ENCODE data around the gene CEP104.

The CEP104 gene

DNA sequence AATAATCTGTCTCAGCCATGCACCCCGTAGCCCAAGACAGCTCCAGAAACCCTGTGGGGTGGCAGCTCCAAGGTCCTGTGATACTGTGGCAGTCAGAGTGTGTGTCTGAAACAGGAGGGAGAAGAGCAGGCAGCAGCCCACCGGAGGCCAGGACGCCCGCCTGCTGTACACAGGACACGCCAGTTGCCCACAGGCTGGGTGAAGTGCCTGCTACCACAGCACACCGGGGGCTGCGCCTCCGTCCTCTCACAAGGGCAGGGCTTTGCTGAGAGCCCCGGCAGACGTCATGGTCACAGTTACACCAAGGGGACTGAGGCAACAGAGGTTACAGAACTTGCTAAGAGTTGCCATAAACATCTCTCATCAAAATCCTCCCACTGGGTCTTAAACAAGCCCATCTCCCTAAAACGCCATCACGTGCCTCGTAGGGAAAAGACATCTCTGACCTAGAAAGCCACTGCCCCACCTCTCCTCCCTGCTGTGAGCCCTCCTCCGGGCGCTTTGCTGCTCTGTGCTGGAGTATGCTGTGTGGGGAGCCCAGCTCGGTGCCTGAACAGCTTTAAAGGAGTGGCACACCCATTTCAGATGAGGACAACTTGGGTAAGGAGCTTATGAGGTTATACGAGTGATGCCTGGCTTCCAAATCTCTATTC is 37.7 kb upstream of the CEP104 start:
- DNase-seq (ENCODE audit: low spot score) = no peak

DNA sequence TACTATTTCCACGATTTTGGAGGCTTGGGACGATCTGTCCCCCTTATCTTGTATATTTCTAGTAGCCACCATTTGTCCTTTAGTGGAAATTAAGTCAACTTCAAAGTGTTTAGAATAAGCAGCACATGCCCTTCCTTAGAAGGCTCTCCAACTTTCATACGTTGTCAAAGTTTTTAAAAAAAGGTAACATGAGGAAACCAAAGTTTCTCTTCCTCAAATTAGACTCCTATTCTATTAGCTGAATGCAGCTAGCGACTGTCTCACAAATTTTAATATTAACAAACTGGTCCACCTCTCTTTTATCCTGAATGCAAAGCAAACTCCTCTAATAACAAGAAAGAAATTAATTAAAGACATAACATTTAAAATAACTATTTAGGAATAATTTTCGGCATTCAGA is 36.2 kb upstream of the CEP104 start:
- DNase-seq (ENCODE audit: low spot score) = no peak

DNA sequence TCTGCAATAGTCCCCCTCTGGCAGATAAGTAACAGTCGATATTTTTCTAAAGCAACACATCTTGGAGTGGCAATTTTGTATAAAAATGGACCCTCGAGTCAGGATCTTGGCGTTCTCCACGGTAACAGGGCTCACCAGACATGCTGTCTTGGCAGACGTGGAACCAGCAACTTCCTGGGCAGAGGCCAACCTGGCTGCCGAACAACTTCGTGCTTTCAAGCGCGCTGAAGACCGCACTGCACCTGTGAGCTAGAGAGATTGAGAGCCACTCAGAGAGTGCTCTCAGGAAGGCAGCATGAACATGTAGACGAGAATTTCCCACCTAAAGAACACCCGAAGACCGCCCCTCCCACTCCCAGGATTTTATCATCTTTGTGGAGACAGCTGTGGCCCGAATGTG is 35.7 kb upstream of the CEP104 start:
- no peak for DNase-seq (ENCODE audit: low spot score)

DNA sequence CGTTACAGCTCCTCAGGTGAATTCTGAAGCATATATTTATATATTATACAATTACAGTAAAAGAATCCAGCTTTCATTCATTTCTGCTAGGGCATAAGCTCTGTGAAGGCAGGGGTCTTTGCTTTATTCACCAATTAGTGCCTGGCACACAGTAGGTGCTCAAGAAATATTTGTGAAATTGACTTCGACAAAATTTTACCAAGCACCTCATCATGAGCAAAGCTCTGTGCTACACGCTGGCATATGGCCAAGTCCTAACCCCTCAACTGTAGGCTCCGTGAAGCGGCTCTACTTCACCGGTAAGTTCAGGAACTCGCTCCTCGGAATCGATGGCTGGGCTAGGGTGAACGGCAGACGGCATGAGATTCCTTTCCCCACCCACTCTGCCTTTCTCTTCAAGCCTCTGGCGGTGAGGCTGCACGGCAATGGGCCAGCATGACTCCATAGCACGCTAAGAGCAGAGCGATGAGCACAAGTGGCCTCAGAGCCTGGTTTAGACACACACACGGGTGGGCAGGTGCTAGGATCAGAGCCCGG is 34.4 kb upstream of the CEP104 start:
- DNase-seq (ENCODE audit: low spot score) = no peak

DNA sequence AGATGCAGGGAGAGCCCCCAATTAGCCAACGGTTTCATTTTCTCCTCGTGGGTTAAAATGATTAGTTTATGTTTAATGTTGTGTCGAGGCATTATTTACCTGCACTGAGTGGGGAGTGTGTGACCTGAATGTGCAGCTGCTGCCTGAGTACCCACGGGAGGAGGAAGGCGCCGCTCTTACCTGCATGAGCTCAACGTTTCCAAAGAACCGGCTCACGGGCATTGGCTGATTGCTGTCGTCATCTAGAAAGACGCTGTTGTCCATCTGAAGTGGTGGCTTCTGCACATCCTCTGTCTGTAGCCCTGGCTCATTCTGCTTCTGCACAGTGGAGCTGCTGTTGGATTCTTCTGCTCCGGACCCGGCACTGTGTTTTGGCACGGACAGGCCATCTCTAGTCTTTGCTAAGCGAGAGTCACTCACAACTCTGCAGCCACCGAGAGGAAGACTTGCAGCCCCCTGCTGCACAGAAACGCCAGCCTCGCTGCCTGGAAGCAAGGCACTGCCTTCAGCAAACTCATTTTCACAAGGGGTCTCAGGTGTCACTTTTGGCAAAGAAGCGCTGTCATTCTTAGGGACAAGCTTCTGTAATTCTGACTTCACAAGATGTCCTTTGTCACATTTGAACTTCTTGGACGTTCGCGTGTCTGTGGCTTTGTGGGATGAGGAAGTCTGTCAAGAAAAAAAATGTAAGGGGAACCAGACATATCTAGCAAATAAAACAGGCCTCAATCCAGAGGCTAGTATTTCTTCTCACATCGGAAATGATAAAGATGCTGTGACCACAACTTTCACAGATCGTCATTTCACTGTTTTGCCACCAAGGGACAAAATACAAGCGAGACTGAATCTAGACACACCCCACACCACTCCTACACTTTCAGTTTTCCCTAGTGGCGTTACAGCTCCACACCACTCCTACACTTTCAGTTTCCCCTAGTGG is 33.6 kb upstream of the CEP104 start:
- no peak for DNase-seq (ENCODE audit: low spot score)

DNA sequence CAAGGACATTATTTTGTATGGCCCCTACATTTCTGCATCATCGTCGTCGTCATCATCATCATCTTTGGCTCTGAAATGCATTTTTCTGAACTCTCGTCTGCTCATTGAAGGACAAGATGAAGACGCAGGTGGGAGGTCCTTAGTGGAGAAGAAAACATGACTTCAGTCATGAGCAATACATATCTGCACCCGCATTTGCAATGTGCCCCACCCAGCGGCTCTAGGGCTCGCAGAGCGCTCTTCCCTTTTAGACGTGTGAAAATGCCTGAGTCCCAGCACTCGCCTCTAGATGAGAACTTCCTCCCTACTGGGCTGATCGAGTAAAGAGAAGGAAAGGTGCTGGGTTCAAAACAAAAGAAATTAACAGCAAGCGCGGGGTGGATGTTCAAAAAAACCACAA is 32.9 kb upstream of the CEP104 start:
- no peak for DNase-seq (ENCODE audit: low spot score)

DNA sequence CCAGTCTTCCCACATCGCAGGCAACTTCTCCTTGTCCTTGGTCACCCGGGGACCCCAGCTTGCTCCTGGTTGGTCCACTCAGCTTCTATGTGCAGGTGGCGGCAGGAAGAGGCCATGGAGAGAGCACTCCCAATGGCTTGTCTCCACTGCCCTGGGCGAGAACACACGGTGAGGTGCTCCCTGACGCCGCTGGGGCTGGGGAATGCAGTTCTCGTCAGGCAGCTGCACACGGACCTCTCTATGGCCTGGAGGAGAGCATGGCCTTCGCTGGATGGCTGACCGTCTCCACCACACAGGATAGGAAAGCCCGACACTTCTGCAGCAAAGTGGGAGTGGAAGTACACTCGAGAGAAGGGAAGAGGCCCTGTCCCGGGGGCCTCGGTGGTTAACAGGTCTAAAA is 31.3 kb upstream of the CEP104 start:
- DNase-seq (ENCODE audit: low spot score) = no peak

DNA sequence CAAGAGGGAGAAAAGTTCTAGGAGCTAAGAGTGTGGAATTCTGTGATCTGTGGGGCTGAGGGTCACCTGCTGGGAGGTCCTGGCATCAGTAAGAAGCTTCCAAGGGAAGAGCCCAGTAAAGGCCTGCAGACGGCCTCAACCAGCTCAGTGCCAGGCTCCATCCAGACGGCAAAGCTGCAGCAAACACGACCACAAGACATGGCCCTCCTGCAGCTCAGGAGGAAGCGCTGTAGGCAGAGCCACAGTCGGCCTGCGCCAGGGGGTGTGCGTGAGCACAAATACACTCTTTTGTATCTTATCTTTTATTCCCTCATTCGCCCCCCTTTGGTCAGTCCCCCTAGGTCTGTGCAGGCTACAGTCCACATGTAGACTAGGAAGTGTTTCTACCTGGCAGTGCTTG is 29.7 kb upstream of the CEP104 start:
- DNase-seq (ENCODE audit: low spot score) = no peak

DNA sequence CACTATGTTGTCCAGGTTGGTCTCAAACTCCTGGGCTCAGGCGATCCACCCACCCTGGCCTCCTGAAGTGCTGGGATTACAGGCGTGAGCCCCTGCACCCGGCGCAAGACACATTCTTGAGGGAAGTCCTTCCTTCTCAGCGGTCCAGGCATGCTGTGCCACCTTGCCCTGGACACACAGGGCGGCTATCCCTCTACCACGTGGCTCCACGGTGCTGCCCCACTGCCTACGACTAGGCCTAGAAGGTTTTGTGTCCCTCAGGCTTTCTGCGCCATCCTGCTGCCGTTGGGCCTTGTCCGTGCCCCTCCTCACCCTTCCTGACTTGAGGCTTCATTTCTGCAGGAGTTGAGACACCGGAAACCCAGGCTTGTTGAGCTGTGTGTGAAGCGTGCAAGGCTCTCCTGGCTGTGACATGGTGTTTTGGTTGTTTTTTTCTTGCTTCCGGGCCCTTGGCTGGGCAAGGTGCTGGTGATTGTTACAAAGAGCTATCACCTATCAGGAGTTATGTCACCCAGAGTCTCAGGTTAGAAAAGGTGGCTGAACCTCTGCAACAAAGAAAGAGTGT is 29.2 kb upstream of the CEP104 start:
- DNase-seq (ENCODE audit: low spot score) = no peak

DNA sequence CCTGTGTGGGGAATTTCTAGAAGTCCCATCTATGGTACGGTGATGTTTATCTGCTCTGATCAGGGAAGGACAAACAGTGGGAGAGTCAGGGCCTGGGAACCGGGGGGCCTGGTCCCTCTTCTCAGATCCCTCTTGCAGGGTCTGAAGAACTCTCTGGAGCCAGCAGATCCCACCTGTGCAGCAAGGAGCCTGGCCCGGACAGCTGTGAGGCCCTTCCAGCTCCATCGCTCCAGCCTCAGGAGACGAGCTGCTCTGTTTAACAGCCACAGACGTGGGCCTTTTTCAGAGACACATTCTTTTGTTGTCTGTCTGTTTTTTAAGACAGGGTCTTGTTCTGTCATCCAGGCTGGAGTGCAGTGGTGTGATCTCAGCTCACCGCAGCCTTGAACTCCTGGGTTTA is 28.6 kb upstream of the CEP104 start:
- no peak for DNase-seq (ENCODE audit: low spot score)

DNA sequence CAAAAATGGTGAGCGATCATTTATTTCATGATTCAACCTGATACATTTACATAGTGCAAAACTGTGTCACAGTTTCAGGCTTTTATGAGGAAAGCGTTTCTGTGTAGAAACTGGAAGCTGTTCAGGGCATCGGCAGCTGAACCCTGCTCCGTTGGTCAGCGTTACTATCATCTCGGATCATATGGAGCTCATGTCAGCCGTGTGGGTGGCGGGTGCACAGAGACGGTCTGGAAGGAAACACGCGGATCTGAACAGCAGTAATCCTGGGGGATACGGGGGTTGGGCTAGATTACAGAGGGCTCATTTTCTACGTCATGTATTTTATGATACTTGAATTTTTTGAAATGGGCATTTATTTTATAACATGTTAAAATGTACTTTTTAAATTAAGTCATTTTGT is 28.0 kb upstream of the CEP104 start:
- DNase-seq (ENCODE audit: low spot score) = no peak

DNA sequence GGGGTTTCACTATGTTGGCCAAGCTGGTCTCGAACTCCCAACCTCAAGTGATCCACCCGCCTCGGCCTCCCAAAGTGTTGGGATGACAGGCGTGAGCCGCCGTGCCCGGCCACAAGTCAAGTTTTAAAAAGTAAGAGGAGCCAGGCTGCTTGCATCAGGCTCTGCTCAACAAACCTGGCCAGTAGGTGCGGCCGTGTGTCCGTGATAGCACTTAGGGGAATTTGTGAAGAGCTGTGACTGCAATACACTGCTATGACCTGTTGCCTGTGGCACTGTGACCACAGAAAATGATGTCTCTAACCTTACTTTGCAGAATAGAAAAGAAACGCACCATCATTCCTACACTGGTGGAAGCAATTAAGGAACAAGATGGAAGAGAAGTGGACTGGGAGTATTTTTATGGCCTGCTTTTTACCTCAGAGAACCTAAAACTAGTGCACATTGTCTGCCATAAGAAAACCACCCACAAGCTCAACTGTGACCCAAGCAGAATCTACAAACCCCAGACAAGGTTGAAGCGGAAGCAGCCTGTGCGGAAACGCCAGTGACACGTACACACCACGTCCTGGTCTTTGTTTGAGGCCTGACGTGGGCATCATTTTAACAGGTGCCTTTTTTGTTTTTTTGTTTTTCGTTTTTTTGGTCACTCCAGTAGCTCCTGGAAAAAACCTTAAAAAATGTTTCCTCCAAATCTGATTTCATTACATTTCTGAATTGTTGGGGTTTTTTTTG is 26.3 kb upstream of the CEP104 start:
- no peak for DNase-seq (ENCODE audit: low spot score)

DNA sequence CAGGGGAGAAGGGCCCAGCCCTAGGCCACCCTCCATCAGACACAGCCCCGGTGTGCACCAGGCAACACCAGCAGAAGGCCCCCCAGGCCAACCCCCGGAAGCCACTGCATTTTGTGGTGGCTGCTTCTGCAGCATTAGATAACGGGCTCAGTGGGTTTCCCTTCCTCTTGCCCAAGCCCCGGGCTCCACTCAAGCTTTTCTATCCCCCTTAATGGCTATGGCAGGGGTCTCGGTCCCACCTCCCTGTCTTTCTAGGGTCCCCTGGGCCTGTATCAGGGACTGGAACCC is 24.1 kb upstream of the CEP104 start:
- no peak for DNase-seq (ENCODE audit: low spot score)

DNA sequence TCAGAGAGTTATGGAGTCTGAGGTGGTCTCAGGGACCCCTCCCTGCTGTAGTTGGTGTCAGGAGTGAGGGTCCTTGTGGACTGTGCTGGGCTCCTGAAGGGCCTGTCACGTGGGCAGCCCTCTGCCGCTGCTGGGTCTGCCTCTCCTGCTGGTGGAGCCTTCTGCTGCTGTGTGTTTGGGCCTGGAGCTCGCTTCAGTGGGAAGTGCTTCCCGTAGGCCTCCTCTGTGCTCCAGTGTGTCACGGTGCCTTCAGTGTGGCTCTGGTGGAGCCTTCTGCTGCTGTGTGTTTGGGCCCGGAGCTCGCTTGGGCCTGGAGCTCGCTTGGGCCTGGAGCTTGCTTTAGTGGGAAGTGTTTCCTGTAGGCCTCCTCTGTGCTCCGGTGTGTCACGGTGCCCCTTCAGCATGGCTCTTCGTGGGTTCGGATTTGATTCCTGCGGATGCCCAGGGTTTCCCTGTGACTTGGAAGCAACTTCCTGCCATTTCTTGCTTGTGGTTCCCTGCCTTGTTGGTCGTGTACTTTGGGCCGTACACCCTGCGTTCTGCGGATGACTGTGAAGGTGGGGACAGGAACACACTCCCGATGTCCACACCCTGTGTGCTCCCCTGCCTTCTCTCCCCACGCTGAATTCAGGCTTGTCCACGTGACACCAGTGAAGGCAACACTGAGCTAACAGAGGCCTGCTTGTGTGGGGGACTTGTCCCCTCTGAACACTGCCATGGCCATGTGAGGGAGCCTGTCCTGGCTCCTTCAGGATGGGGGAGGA is 23.6 kb upstream of the CEP104 start:
- no peak for DNase-seq (ENCODE audit: low spot score)

DNA sequence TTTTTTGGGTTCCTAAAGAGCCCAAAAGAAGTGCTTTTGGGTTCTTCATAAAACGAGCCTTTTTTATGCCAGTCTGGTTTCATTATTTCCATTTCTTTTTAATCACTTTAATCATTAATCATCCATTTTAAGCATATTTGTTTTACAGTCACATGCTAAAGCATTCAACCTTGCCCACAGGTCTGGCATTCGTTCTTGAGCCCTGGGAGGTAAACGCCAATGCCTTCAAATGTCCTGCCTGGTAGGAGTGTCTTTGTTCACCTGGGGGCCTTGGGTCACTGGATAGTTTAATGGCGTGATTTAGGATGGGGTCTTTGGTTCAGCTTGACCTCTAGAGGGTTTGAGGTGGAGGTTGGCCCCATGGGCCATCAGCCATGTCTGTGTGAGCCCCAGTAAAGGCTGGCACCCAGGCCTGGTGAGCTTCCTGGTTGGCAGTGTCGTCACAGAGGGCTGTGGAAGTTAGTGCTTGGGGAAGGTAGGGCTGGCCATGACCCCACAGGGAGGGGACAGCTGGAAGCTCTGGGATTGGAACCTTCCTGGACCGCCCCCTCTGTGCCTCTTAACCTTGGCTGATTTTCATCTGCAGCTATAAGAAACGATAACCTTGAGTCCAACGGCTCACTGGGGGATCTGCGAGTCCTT is 22.9 kb upstream of the CEP104 start:
- DNase-seq (ENCODE audit: low spot score) = no peak

DNA sequence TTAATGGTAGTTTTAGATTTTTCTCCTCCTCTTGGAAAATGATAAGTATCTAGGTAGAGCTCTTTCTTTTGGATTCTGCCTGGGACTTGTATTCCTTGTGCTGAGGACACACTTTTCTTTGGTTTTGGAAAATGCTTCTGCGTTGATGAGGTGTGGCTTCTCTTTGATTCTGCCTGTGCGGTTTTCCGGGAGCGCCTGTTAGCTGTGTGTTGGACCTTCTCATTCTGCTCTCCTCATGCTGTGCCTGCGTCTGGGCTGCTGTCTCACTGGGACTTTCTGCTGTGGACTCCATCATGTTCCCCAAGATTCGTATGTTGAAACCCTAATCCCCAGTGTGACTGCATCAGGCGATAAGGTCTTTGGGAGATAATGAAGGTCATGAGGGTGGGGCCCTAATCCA is 22.1 kb upstream of the CEP104 start:
- DNase-seq (ENCODE audit: low spot score) = no peak

DNA sequence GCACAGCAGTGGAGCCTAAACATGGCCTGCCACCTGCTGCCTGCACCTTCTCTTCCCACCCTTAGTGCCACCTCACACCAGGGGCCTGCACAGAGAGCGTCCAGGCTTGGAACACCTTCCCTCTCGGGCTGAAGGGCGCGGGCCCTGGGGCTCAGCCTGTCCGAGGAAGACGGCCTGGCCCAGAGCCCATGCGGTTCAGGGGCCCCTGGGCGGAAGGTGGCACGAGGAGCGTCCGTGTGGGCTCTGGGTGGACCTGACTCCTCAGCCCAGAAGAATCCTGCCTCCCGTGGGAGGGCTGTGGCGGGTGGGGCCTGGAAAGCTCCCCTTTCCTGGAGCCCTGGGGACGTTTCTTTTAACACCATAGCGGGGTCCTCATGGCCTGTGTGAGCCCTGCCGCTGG is 19.7 kb upstream of the CEP104 start:
- DNase-seq (ENCODE audit: low spot score) = no peak

DNA sequence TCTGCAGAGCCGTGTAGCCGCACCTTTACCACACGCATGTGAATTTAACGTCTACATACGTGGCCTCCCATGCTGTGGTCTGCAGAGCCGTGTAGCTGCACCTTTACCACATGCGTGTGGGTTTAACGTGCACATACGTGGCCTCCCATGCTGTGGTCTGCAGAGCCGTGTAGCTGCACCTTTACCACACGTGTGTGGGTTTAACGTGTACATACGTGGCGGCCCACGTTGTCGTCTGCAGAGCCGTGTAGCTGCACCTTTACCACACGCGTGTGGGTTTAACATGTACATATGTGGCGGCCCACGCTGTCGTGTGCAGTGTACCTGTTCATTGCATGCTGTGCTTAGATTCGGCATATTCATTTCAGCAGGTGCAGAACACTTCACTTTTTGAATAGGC is 17.7 kb upstream of the CEP104 start:
- no peak for DNase-seq (ENCODE audit: low spot score)

DNA sequence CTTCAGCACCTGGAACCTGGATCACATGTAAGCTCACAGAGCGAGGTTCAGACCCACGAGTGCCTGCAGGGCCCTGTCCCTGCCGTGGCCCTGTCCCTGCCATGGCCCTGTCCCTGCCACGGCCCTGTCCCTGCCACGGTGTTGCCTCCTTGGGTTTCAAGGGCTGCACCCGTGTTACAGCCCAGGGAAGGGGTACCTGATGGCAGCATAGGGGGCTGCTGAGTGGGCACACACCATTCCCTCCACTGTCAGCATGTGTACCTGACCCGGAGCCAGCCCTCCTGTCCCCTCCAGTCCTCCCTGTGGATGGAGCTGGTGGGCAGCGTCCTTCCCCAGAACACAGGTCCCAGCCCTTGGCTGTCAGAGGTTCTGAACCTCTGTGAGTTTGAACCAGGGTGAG is 15.5 kb upstream of the CEP104 start:
- no peak for DNase-seq (ENCODE audit: low spot score)

DNA sequence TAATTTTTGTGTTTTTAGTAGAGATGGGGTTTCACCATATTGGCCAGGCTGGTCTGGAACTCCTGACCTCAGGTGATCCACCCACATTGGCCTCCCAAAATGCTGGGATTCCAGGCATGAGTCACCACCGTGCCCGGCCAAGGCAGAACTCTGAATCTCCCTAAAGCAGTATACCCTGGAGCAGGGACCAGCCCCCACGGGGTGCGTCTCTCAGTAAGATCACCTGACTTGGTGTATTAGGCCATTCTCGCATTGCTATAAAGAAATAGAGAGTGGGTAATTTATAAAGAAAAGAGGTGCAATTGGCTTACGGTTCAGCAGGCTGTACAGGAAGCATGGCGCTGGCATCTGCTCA is 14.4 kb upstream of the CEP104 start:
- DNase-seq (ENCODE audit: low spot score) = no peak

DNA sequence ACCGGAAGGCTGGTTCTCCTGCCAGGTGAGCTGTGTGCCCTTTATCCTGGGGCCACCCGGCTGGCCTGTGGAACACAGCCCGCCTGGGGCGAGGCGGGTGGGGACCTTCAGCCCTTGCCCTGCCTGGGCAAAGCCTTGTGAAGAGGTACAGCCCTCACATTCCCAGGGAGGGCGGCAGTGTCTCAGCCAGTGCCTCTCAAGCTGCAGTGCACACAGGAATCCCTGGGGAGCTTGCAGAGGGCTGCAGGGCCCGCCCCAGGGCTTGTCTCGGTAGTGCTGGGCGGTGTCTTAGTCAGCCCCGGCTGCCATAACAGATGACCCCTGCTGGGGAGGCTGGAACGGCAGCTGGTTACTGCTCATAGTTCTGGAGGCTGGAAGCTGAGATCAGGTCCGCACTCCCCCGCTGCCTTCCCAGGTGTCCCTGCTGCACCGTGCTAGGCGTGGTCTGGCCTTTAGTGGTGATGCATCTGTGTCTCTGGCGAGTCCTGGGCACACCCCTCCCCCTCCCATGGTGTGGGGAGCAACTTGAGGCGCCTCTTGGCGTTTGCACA is 12.8 kb upstream of the CEP104 start:
- no peak for DNase-seq (ENCODE audit: low spot score)
